SIG-M5 (cell line): ENCODE data around the gene MTPN.

Experiments
- DNase-seq: peaks from one replicate; lab custom pipeline; 2025; lab: John Stamatoyannopoulos, UW

The MTPN gene

DNA sequence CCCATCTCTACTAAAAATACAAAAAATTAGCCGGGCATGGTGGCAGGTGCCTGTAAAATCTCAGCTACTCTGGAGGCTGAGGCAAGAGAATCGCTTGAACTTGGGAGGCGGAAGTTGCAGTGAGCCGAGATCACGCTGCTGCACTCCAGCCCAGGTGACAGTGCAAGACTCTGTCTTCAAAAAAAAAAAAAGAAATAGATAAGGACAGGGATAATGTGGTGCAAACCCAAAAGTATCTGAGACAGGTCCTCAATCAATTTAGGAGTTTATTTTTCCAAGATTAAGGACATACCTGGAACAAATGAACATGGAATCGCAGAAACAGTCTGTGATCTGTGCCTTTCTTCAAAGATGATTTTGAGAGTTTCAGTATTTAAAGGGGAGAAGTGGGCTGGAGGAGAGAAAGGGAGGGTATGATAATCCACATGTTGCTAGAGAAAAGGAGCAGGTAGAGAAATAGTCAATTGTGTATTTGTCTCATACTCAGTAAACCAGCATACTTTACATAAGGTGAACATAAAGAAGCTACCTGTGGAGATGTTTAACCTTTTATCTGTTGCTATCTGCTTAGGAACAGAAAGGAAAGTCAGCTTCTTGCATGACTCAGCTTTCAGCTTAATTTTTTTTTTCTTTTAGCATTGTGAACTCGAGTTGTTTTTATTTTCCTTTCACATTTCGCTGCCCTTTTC lies 4.9 kb upstream of the MTPN start:
- no peak for DNase-seq

DNA sequence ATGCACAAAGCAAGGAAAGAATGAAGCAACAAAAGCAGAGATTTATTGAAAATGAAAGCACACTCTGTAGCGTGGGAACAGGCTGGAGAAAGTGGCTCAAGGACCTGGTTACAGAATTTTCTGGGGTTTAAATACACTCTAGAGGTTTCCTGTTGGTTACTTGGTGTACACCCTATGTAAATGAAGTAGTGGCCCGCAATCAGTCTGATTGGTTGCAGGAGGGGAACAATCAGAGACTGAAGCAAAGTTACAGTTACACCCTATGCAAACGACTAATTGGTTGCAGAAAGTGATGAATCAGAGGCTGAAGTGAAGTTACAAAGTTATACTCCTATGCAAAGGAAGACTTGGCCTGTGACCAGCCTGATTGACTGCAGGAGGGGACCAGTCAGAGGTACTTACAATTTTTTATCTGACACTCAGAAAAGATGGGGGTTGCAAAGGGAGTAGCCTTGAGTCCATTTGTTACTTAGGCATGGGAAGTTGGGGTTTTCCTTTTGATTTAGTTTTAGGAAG lies 3.6 kb upstream of the MTPN start:
- no peak for DNase-seq

DNA sequence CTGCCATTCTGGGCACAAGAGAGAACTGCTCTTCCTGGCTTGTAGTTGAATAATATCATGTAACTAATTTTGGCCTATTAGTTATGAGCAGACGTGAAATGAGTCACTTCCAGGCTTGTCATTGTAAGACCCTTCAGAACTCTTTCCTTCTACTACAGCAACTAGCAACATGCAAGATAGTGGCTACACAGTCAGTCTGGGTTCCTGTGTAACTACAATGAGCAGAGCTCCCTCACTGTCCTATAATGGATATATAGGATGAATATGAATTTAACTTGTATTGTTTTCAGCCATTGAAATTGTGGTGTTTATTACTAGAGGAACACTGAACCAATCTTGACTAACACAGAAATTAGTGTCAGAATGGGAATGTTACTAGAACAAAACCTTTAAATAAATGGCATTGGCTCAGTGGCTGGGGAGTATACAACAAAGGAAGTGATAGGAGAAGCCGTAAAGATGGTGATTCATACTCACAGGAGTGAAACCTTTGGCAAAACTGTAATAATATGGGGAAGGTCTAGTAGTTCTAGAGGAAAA lies 2.9 kb upstream of the MTPN start:
- no peak for DNase-seq

DNA sequence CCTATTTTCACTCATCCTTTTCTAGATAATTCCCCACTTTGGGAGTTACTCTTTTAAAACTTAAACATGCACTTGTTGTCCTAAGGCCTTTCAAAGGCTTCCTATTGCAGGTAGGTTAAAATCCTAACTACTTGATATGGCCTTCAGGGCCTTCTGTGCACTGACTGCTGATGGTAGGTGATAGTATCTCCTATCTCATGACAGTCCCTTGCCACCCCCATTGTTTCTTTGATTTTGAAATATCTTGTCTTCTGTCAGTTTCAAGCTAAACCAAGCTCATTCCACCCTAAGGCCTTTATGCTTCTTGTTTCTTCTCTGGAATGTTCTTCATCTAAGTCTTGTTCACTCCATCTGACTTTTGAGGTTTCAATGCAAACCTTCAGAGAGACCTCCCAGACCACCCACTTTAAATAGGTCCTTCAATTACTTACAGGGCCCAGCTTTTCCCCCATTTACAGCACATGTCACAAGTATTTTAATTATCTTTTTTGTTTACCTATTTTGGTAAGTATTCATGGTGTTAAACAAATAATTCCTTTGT lies 2.4 kb upstream of the MTPN start:
- DNase-seq = no peak

DNA sequence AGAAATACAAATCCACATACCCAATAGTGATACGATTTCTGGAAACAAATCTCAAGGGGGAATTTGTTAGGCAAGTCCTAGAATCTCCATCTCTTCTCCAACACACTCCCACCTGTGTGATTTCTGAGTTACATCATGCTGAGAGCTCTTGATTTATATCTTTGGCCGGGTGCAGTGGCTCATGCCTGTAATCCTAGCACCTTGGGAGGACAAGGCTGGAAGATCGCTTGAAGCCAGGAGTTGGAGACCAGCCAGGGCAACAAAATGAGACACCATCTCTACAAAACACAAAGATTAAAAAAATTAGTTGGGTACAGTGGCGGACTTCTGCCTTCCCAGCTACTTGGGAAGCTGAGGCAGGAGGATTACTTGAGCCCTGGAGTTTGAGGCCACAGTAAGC lies 1.5 kb upstream of the MTPN start:
- no peak for DNase-seq

DNA sequence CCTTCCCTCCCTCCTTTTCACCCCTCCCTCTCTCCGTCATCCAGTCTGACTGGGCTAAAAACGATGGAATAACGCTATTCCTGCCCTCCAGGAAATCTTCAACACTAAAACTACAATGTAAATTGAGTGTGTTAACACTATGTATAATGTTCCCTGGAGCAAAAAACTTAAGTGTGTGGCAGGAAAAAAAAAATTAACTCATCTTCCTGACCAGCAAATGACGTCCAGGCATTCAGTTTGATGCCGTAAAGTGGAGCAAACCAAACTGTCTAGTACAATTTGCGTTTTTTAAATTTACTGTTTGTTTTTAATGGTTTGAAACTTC lies 545 bp upstream of the MTPN start:
- no peak for DNase-seq

DNA sequence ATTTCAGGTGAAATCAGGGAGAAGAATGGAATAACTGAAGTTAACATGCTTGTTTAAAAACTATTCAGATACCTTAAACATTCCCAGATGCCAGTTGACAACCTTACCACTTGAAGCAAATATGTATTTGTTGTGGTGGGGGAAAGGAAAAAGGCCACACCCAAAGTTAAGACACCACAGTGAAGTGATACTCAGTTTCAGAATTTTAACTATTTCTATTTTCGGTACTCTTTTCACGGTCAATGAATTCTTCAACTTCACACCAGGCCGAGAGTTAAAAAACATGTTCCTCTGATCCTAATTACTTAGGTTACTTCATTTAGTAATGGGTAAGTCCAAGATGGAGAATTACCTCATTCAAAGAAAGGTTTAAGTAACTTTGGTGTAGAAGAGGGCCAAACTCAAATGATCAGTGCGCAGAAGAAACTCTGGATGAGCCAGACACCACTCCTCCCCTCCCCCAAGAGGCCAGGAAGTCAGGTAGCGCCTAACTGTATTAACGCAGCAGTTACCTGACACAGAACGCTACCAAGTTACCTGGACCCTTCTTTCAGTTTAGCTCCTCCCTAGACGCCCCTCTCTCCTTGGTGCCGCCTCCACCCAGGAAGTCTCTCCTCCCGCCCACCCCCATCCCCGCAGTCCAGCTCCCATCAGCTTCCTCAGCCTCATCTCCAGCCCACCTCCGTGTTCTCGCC lies 700 bp downstream of the MTPN start:
- no peak for DNase-seq

DNA sequence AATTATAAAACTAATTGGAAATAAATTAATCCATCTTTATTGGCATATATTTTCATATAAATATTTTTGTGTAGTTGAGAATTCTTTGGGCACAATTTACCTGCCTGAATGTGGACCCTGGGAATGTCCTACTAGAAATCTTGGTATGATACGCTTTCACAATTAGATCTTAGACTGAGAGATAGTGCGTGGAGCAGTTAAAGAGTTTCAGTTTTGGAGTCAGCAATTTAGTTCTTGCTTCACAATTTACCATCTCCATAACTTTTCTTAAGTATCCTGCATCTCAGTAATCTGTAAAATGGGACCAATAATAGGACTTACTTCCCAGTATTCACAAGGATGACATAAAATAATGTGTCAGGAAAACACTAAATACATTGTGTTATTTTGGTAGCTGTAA lies 2.0 kb downstream of the MTPN start:
- no peak for DNase-seq

DNA sequence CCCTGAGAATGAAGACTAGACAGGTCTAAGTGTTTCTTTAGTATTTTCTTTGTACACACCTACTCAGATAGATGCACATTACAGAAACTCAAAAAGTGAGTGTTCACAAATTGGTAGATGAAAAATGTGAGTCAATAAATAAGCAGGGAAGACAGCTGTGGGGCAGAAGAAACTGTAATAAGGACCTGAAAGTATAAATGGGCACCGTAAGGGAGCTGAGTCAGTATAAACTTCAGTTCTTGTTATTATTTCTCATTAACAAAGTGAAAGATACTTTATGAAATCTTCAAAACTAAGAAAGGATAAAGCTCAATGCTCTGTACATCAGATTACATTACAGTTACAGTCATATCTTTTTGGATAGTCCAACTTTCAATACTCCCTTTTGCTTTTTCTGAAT lies 2.5 kb downstream of the MTPN start:
- no peak for DNase-seq

DNA sequence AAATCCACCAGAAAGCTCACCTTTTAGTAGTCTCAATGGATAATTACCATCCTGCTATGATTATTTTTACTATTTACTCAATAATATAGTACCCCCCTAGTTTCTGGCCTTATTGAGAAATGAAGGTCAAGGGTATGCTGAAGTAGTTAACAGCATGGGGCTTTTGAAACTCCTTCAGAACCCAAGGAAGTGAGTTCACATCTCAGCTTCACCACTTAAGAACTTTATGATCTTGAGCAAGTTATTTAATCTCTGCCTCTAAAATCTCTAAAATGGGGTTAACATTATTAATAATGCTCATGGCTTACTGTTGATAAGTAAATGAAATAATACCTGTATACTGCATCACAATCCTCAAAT lies 5.8 kb downstream of the MTPN start:
- DNase-seq = no peak

DNA sequence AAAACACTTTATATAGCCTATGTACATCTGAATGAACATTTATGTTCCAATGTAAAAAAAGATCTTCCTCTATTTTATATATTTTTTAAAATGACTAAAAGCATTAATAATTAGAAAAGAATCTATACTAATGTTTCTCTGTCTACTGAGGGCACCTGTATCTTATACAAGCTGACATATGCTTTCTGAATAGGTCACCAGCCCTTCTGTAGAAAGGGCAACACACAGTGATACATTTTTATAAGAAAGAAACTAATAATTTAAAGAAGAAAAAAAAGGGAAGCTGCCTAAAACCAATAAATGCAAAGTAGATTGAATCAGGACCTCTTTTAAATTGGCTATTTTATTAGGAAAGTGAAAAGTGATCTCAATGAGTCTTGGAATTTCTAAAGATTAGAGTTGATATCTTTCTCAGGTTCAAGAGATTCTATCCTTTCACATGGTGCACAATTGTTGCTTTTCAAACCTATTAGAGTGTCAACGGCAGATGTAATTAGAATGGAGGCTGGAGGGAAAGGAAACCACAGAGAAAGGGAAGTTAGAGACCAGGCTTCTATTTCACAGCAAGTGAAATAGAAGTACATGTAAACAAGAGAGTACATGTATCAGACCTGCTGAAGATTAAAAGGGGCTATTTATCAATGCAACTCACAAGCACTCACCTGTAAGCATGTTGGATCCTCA lies 6.3 kb downstream of the MTPN start:
- peak; percentile 29 for DNase-seq

DNA sequence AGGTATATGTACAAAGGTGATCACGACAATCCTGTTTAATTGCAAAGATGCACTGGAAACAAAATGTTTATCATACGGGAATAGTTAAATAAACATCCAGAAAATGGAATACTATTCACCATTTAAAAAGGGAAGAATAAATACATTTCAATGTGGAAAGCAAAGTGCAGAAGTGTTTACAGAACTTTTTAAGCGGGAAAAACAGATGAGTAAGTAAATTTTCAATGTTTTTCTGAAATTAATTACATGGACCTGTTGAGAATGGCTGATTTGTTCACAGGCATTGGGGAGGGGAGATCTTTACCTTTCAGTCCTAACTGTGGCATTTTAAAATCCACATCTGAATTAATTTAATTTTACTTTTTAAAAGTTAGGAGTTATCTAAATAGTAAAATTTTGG lies 7.1 kb downstream of the MTPN start:
- no peak for DNase-seq

DNA sequence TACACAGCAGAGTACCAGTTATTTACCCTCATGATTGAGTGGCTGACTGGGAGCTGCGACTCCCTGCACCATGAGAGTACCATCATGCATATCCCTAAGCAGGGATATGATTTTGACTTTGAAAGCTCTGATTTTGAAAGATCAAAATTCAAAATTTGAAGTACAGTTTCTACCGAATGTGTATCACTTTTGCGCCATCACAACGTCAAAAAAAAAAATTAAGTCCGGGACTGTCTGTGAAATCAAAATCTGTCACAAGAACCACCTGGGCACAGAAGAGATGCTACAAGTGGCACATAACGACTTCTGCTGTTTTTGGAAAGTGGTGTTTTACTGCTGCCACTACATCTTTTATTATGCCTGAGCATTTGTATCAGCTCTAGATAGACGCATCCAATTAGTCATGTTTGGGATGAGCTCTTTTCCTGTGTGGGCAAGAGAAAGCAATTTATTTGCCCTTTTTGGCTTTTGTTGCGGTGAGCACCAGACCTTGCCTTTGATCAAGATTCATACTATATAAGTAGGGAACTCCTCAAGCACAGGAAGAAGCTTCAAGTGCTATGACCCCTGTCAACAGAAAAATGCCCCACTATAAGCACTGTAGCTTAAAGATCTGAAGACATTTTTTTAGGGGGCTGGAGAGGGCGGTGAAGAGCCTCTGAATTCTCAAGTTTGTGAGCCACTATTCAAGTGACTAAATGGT lies 10.7 kb downstream of the MTPN start:
- DNase-seq = no peak

DNA sequence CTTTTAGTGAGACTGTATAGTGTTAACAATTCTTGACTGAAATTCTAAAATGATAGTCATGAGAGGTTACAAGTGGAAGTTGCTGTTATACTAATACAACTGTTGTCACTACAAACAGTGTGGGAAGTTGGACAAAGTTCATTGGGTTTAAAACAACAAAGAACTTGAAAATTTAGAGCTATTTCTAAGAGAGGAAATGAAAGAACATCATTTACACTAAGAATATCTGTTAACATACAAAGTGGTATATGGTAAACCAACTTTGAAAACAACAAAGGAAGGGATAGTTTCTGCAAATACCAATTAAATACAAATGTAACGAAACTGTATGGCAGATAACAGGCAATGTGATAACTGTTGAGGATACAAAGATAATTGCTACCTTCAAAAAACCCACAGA lies 11.6 kb downstream of the MTPN start:
- DNase-seq = no peak

DNA sequence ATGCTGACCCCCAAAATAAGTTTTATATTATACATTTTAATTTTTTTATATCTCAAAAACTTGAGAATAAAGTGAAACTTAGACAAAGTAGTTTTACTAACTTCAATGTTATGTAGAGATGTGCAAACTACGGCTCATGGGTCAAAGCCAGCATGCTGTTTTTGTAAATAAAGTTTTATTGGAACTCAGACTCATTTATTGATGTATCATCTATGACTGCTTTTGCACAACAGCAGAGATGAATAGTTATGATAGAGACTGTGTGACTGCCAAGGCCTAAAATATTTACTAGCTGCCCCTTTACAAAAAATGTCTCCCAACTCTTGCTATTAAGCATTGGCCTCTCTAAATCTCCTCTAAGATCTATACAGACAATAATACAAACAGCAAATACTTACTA lies 12.4 kb downstream of the MTPN start:
- DNase-seq = no peak

DNA sequence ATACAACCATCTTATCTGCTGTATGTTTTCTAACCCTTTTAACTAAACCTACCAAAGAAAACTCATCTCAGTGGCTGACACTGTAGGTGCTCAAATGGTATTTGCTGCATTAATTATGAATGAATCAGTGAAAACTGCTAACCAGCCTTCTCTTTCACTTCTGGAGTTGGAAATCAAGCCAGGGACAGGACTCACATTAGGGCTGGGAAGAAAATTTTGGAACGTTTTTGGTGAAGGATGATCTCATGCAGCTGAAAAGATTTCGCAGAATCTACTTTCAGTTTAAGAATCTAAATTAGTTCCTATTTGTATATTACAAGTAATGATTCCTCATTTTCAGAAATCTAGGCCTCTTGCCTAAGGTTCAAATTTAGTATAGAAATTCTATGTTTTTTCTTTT lies 12.9 kb downstream of the MTPN start:
- DNase-seq = no peak

DNA sequence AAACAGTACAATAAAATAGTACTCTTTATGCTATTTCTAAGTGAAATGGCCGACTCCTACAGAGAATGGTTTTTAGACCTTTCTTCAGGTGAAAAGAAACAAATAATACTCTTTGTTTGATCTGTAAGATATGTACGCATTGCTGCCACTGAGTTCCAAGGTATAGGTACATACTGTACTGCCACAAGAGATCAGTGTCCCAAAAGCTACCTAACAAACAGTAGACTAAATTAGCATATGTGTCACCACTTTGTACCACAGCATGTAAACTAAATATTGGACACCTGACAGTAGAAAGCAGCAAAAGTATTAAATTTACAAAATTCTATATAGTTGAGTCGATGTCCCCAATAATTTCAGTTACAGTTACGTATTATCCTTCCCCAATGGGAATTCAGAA lies 14.4 kb downstream of the MTPN start:
- no peak for DNase-seq

DNA sequence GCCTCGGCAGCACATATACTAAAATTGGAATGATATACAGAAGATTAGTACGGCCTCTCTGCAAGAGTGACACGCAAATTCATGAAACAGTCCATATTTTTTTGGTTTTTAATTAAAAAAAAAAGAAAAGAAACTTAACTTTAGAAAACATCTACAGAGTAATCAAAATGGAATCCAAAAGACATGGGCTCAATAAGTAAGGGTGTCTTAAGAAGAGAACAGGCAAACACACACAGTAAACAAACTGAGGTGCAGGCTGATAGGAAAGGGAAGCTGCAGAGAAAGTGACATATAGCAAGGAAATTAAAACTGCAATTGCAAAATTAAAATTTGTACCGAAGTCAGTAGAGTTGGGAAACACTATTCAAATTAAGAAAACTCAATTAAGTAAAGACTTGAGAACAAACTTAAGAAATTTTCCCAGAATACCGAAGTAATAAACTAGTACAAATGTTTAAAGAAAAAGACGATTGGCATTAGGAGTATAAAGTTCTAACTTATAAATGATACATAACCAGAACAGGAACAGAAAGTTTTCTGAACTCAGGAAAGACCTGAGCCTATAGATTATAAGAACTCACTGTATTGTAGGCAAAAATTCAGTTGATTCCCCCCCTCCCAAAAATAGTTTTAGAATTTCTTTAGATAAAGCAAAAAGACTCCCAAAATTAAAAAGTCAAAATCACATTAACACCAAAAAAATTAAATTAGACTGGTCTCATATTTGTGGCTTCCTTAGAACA lies 16.3 kb downstream of the MTPN start:
- no peak for DNase-seq

DNA sequence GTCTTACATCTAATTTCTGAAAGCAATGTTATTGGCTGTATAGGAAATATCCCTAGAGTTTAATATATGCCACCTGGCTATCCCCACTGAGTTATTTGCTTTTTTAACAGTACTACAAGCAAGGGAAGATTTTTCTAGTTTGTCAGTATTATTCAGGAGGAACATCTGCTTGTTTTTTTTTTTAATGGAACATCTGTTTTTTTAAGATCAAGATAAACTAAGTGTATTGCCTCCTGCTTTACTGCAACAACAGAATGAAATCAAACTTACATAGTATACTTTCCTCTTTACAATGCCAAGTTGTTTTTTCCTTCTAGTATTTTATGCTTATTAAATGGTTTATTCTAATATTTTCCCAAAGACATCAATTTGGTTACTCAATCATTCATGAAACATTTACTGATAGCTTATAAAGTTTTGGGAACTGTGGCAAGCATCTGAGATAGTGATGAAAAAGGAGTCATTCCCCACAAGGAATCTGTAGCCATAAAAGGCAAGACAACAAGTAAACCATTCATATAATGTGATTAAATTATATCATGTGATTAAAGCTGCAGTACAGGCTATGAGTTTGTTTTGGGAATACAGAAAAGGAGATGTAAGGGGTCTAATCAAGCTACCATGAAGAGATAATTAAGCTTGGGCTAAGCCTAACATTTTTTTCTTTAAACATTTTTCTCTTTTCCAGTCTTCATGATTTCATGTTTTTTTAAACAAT lies 17.4 kb downstream of the MTPN start:
- DNase-seq = no peak

DNA sequence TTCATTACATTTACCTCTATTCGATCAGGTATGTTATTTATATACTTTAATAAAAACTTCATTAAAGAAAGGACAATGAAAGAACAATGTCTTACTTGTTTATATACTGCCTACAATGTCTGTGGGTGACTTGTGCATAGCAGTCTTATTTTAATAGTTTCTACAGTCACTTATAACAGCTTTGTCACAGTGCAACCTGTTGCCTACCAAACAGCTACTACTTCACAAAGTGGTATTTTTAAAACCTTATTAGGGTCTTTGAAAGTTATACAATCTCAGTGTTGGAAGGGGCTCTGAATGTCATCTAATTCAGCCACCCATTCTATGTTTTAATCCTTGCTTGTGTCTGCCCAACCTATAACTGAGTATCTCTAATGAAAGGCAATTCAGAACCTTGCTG lies 19.0 kb downstream of the MTPN start:
- DNase-seq = no peak

DNA sequence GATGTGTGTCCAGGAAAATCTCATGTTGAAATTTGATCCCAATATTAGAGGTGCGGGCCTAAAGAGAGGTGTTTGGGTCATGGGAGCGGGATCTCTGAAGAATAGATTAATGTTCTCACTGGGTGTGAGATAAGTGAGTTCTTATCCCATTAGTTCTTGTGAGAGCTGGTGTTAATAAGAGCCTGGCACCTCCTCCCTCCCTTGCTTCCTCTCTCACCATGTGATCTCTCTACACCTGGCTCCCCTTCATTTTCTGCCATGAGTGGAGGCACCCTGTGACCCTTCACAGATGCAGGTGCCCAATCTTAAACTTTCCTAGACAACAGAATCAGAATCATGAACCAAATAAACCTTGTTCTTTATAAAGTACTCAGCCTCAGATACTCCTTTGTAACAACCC lies 19.5 kb downstream of the MTPN start:
- DNase-seq = no peak
